Osteocyte (in vitro differentiated cells): Measurements from ENCODE around the gene CDCA4. TPM values are rescaled to one million over a fixed set of nuclear protein-coding genes. Genes with fewer than 3 reads are reported as not detected.

Experiments
- DNase-seq: peaks from one replicate; pipeline ENCODE4 v3.0.0; 2021; ENCODE audit warnings: mixed read lengths; ENCODE audit not compliant: unreplicated experiment; ENCODE audit errors: extremely low spot score
- H3K27ac Mint-ChIP-seq: one replicate; pipeline ENCODE4 v1.8.0; 2021; ENCODE audit warnings: mild to moderate bottlenecking, mixed read lengths; ENCODE audit not compliant: unreplicated experiment
- H3K27me3 Mint-ChIP-seq: one replicate; pipeline ENCODE4 v1.8.0; 2021; ENCODE audit warnings: mixed read lengths; ENCODE audit not compliant: unreplicated experiment
- H3K36me3 Mint-ChIP-seq: one replicate; pipeline ENCODE4 v1.8.0; 2021; ENCODE audit warnings: mixed read lengths; ENCODE audit not compliant: unreplicated experiment
- H3K4me1 Mint-ChIP-seq: one replicate; pipeline ENCODE4 v1.8.0; 2021; ENCODE audit warnings: mixed read lengths; ENCODE audit not compliant: unreplicated experiment
- H3K4me3 Mint-ChIP-seq: one replicate; pipeline ENCODE4 v1.8.0; 2021; ENCODE audit warnings: mild to moderate bottlenecking, moderate library complexity, mixed read lengths; ENCODE audit not compliant: unreplicated experiment
- H3K9me3 Mint-ChIP-seq: one replicate; pipeline ENCODE4 v1.8.0; 2021; ENCODE audit warnings: mixed read lengths; ENCODE audit not compliant: unreplicated experiment
- total RNA-seq: library from RNA; stranded (reverse); gene quantifications from 2 replicates; pipeline ENCODE4 v1.2.1, GENCODE V29; 2021
- TF ChIP-seq, protein P1 (sequence below): fragments of 200-600 bp; sonication (generic); IDR thresholded peaks from 2 replicates; pipeline ENCODE4 v1.5.0; 2021; ENCODE audit warnings: antibody characterized with exemption, mild to moderate bottlenecking, moderate library complexity

The CDCA4 gene
- total RNA-seq, 1 donor from 2014 or later = 14.6 TPM

DNA sequence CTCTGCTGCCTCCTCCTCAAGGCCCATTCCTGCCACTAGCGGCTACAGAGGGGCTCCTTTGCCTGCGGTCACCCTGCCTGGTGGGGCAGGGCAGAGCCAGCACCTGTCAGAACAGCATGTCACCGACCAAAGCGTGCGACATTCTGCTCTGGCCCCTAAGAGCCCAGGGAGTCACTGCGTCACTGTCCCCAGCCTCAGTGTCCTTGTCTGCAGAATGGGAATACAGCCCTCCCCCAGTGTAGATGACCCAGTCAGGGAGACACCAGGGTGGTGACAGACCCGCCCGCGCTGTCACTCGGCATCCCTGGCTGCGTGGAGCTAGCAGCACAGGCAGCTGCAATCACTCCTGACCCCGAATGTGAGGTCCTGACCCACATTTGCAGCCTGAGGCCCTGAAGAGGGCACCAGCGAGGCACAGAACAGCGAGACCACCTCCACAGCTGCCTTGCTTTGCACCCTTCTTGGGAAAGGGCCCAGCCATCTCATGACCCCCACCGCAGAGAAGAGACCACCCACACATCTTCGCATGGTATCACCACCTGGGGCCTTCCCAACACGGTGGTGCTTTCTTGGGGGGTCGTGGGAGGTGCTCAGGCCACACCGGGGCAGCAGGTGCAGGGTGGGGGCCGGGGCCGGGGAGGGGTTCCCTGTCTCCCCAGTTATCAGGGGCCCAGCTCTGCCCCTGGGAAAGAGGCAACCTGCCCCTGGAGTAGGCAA is 45.2 kb downstream of the CDCA4 start:
- H3K4me1 Mint-ChIP-seq = peaks cover 68% of the 10 kb centered on the region

DNA sequence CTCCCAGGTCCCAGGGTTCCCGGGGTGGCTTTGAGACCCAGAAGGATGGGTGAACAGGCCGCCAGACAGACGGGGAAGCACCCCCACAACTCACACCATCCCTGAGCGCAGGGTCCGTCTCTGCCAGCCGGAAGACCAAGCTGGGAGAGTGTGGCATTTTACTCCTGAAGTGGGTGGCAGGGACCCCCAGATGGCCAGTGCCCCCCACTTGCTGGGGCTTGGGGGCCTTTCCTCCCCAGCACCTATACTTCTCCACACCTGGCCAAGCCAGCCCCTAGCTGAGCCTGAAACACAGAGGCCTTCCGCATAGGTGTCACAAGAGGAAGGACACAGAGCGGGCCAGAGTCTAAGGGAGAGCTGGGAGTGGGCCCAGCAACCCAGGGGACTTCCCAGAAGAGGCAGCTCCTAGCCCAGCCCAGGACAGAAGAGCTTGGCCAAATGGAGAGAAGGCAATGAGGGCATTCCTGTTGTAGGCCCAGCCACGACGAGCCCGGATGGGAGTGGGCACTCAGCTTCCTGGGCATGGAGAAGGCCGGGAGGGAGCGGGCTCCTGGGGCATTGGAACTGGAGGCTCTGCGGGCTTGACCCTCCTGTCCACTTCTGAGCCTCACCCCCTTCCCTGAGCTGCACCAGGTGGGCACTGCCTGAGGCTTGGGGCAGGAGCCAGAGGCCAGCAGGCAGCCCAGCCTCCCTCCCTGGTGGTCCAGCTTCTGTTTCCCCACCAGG is 46.1 kb downstream of the CDCA4 start:
- peak overlapping the region; percentile 93 for H3K27ac Mint-ChIP-seq
- no peaks in the 10 kb centered on the region for H3K9me3 Mint-ChIP-seq
- H3K4me1 Mint-ChIP-seq = peaks cover 76% of the 10 kb centered on the region
- H3K27me3 Mint-ChIP-seq = no peaks in the 10 kb centered on the region
- H3K36me3 Mint-ChIP-seq = no peaks in the 10 kb centered on the region
- H3K4me3 Mint-ChIP-seq = no peak overlapping the region
- TF ChIP-seq, protein P1, sequence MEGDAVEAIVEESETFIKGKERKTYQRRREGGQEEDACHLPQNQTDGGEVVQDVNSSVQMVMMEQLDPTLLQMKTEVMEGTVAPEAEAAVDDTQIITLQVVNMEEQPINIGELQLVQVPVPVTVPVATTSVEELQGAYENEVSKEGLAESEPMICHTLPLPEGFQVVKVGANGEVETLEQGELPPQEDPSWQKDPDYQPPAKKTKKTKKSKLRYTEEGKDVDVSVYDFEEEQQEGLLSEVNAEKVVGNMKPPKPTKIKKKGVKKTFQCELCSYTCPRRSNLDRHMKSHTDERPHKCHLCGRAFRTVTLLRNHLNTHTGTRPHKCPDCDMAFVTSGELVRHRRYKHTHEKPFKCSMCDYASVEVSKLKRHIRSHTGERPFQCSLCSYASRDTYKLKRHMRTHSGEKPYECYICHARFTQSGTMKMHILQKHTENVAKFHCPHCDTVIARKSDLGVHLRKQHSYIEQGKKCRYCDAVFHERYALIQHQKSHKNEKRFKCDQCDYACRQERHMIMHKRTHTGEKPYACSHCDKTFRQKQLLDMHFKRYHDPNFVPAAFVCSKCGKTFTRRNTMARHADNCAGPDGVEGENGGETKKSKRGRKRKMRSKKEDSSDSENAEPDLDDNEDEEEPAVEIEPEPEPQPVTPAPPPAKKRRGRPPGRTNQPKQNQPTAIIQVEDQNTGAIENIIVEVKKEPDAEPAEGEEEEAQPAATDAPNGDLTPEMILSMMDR = no peak
- DNase-seq = no peak

More for the DNA sequence above, 45.2 kb downstream of the CDCA4 start:
- no peak for DNase-seq
- no peaks in the 10 kb centered on the region for H3K27me3 Mint-ChIP-seq
- no peaks in the 10 kb centered on the region for H3K36me3 Mint-ChIP-seq
- TF ChIP-seq, protein P1 = no peak
- no peak overlapping the region for H3K4me3 Mint-ChIP-seq
- H3K27ac Mint-ChIP-seq = peak overlapping the region; percentile 31
- H3K9me3 Mint-ChIP-seq = no peaks in the 10 kb centered on the region

DNA sequence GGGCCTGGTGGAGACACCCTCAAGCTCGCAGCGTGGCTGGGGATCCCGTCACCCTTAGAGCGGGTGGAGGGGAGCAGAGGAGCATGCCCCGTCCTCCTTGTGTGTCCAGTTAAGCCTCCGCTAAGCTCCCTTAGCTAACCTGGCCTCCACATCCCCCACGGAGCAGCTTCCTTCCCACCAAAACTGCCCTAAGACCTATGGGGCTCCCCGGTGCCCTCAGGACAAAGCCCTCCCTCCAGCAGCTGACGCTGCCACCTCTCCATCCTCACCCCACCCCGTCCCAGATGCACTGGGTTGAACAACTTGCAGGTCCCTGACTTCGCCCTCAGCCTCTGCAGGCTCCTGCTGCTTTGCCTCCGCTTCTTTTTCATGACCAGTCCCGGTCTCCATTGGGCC is 46.7 kb downstream of the CDCA4 start:
- TF ChIP-seq, protein P1 = no peak
- peak overlapping the region; percentile 27 for H3K4me3 Mint-ChIP-seq
- H3K27me3 Mint-ChIP-seq = no peaks in the 10 kb centered on the region
- H3K27ac Mint-ChIP-seq = peak overlapping the region; percentile 93
- DNase-seq = no peak
- no peaks in the 10 kb centered on the region for H3K9me3 Mint-ChIP-seq
- H3K4me1 Mint-ChIP-seq = peaks cover 83% of the 10 kb centered on the region
- no peaks in the 10 kb centered on the region for H3K36me3 Mint-ChIP-seq

DNA sequence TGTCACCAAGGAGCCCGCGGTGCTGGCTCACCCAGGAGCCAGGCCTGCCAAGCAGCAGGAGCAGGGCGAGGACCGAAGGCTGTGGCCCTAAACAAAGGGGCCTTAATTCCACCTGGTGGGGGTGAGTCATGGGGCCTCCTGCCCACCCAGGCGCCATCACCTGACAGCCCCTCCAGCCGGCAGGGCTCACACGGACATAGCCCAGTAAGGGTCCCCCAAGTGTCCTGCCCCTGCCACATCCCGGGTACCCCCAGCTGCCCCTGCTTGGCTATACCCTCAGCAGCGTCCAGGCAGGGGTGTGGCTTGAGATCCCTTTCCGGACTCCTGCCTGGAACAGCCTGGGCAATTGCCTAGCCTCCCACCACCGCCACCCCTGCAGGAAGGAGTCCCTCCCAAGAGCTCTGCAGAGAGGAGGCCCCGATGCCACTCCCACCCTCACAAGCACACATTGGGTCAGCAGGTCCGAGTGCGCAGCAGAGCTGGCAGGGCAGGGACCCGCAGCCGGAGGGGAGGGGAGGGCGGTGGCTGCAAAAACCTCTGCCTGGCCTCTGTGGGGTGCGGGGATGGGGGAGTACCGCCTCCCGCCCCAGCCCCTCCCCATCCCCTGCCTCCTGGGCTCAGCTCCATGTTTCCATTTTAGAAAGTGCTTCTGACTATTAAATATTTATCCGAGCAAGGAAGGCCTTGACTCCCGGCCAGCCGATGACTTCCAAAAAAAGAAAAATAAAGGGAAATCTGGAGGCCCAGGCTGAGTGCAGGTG is 47.3 kb downstream of the CDCA4 start:
- TF ChIP-seq, protein P1 = no peak
- Mint-ChIP-seq H3K27ac (peak overlapping the region; percentile 93), H3K4me1 (peaks cover 86% of the 10 kb centered on the region), H3K27me3 (no peaks in the 10 kb centered on the region), H3K9me3 (no peaks in the 10 kb centered on the region), H3K36me3 (no peaks in the 10 kb centered on the region), H3K4me3 (no peak overlapping the region)
- DNase-seq = peak; percentile 92

DNA sequence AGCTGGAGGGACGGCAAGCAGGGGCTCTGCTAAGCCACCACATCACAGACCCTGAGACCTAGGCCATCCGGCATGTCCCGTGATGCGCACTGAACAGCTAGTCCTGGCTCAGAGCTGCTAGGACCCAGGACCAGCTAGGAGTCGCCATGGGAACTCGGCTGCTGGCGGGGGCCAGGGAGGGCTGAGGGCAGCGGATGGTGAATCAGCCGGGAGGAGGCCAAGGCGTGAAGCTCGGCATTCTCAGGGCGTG is 47.8 kb downstream of the CDCA4 start:
- Mint-ChIP-seq H3K4me3 (no peak overlapping the region), H3K27me3 (no peaks in the 10 kb centered on the region), H3K27ac (peak overlapping the region; percentile 93), H3K9me3 (no peaks in the 10 kb centered on the region), H3K4me1 (peaks cover 90% of the 10 kb centered on the region), H3K36me3 (no peaks in the 10 kb centered on the region)
- DNase-seq = peak; percentile 96
- TF ChIP-seq, protein P1 = no peak
